WTC11 (cell line): ENCODE results near the gene RNF113B.

Experiments used
- ATF1 ChIP-seq: sonication (generic); formaldehyde crosslinking; IDR thresholded peaks from 2 replicates; pipeline ENCODE4 v1.8.1; 2023; ENCODE audit warnings: mild to moderate bottlenecking, moderate library complexity, missing genetic modification reagents
- FOXK1 ChIP-seq: sonication (generic); formaldehyde crosslinking; IDR thresholded peaks from 2 replicates; pipeline ENCODE4 v1.8.0; 2022; ENCODE audit warnings: mild to moderate bottlenecking, moderate library complexity, missing genetic modification reagents
- MXD4 ChIP-seq: fragments of 250-450 bp; sonication (Bioruptor Pico); IDR thresholded peaks from 2 replicates; pipeline ENCODE4 v1.8.0; 2021; ENCODE audit warnings: mild to moderate bottlenecking, moderate library complexity, borderline replicate concordance
- SOX15 ChIP-seq: fragments of 250-450 bp; sonication (Bioruptor Pico); IDR thresholded peaks from 2 replicates; pipeline ENCODE4 v1.9.0; 2021; ENCODE audit warnings: mild to moderate bottlenecking
- TCF7 ChIP-seq: sonication (generic); formaldehyde crosslinking; IDR thresholded peaks from 2 replicates; pipeline ENCODE4 v1.8.0; 2022; ENCODE audit warnings: mild to moderate bottlenecking, low read depth, missing genetic modification reagents, moderate library complexity
- TF ChIP-seq, protein P1 (sequence below): fragments of 200-600 bp; IDR thresholded peaks from 2 replicates; pipeline ENCODE4 v1.8.0; 2022; ENCODE audit warnings: antibody characterized with exemption
- TF ChIP-seq, protein P2 (sequence below): sonication (generic); formaldehyde crosslinking; IDR thresholded peaks from 2 replicates; pipeline ENCODE4 v1.8.0; 2022; ENCODE audit warnings: missing genetic modification reagents
- TF ChIP-seq, protein P3 (sequence below): sonication (generic); formaldehyde crosslinking; conservative IDR thresholded peaks from 2 replicates; pipeline ENCODE4 v1.8.1; 2023; ENCODE audit warnings: mild to moderate bottlenecking, low read depth, missing genetic modification reagents, moderate library complexity

DNA sequence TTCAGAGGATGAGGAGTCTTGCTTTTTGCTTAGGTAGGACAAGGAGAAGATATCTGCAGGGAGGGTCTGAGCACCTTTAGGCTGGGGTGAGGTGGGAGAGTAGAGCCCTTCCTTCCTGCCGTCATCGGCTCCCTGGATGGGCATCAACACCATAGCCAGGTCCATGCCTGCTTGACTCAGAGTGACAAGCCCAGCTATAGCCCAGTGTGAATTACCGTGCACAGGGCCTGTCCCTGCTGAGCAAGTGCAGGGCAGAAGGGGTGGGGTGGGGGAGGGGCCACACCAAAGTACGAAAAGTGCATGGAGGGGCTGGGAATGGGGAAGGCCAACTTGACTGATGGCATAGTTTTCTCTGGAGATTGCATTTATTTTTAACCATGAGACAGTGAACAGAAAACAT lies 30.3 kb upstream of the RNF113B start:
- TF ChIP-seq, protein P1, sequence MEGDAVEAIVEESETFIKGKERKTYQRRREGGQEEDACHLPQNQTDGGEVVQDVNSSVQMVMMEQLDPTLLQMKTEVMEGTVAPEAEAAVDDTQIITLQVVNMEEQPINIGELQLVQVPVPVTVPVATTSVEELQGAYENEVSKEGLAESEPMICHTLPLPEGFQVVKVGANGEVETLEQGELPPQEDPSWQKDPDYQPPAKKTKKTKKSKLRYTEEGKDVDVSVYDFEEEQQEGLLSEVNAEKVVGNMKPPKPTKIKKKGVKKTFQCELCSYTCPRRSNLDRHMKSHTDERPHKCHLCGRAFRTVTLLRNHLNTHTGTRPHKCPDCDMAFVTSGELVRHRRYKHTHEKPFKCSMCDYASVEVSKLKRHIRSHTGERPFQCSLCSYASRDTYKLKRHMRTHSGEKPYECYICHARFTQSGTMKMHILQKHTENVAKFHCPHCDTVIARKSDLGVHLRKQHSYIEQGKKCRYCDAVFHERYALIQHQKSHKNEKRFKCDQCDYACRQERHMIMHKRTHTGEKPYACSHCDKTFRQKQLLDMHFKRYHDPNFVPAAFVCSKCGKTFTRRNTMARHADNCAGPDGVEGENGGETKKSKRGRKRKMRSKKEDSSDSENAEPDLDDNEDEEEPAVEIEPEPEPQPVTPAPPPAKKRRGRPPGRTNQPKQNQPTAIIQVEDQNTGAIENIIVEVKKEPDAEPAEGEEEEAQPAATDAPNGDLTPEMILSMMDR: no peak
- TF ChIP-seq MXD4 (CRISPR knock-in tag) (no peak), SOX15 (CRISPR knock-in tag) (no peak), FOXK1 (CRISPR knock-in tag) (no peak), TCF7 (CRISPR knock-in tag) (no peak), ATF1 (CRISPR knock-in tag) (no peak)
- TF ChIP-seq, protein P2, sequence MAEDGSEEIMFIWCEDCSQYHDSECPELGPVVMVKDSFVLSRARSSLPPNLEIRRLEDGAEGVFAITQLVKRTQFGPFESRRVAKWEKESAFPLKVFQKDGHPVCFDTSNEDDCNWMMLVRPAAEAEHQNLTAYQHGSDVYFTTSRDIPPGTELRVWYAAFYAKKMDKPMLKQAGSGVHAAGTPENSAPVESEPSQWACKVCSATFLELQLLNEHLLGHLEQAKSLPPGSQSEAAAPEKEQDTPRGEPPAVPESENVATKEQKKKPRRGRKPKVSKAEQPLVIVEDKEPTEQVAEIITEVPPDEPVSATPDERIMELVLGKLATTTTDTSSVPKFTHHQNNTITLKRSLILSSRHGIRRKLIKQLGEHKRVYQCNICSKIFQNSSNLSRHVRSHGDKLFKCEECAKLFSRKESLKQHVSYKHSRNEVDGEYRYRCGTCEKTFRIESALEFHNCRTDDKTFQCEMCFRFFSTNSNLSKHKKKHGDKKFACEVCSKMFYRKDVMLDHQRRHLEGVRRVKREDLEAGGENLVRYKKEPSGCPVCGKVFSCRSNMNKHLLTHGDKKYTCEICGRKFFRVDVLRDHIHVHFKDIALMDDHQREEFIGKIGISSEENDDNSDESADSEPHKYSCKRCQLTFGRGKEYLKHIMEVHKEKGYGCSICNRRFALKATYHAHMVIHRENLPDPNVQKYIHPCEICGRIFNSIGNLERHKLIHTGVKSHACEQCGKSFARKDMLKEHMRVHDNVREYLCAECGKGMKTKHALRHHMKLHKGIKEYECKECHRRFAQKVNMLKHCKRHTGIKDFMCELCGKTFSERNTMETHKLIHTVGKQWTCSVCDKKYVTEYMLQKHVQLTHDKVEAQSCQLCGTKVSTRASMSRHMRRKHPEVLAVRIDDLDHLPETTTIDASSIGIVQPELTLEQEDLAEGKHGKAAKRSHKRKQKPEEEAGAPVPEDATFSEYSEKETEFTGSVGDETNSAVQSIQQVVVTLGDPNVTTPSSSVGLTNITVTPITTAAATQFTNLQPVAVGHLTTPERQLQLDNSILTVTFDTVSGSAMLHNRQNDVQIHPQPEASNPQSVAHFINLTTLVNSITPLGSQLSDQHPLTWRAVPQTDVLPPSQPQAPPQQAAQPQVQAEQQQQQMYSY (CRISPR knock-in tag): no peak
- TF ChIP-seq, protein P3, sequence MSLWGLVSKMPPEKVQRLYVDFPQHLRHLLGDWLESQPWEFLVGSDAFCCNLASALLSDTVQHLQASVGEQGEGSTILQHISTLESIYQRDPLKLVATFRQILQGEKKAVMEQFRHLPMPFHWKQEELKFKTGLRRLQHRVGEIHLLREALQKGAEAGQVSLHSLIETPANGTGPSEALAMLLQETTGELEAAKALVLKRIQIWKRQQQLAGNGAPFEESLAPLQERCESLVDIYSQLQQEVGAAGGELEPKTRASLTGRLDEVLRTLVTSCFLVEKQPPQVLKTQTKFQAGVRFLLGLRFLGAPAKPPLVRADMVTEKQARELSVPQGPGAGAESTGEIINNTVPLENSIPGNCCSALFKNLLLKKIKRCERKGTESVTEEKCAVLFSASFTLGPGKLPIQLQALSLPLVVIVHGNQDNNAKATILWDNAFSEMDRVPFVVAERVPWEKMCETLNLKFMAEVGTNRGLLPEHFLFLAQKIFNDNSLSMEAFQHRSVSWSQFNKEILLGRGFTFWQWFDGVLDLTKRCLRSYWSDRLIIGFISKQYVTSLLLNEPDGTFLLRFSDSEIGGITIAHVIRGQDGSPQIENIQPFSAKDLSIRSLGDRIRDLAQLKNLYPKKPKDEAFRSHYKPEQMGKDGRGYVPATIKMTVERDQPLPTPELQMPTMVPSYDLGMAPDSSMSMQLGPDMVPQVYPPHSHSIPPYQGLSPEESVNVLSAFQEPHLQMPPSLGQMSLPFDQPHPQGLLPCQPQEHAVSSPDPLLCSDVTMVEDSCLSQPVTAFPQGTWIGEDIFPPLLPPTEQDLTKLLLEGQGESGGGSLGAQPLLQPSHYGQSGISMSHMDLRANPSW (CRISPR knock-in tag): no peak
